ENCODE measurements around the gene CKMT2.

DNA sequence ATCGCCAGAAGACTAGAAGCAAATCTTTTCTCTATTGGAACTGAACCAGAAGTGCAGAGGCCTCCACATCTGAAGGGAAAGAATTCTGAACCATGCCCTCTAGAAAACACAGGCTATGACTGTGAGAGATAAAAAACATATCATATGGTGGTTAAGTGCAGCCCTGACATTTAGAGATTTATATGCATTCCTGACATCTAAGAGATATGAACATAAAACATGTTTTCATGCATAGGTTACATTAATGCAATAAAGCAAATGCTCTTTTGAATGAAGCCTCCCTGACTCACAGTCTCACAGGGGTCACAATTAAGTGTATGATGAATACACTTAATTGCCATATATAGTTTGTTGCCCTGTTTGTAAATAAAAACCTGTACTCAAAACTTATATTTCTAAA lies 28.9 kb upstream of the CKMT2 start:
- TF ChIP-seq EZH2phosphoT487 (IDR thresholded peaks at IDR 0.05; ENCODE audit: insufficient read depth, low read depth) (no peak), EZH2 (IDR thresholded peaks at IDR 0.05; ENCODE audit: insufficient read depth, poor library complexity, severe bottlenecking) (no peak)

All from GM23248 (cell line).